Upper lobe of left lung (tissue), 4 donors: ENCODE measurements around the gene KIAA1755.

Experiments used
- CTCF ChIP-seq, 6 experiments: fragments of 450-650 bp in 4 of 6; fragments of 200-600 bp in 2 of 6; sonication (generic) in 2 of 6; IDR thresholded peaks; one replicate each; pipeline ENCODE4 v1.5.1; 2016 to 2019; ENCODE audit warnings: antibody characterized with exemption in 6 of 6
- POLR2AphosphoS5 ChIP-seq, 2 donors: sonication (generic); formaldehyde crosslinking; IDR thresholded peaks; one replicate each; pipeline ENCODE4 v1.5.1; 2017; ENCODE audit warnings: antibody characterized with exemption in 2 of 2

GRCh38 chr20:38218566-38218885 lies 42.0 kb downstream of the KIAA1755 start:
- TF ChIP-seq POLR2AphosphoS5 (IDR thresholded peaks at IDR 0.05) (no peak), CTCF (IDR thresholded peaks at IDR 0.05) (no peak)
